Smooth muscle cell (in vitro differentiated cells): ENCODE measurements around the gene BLOC1S4. TPM values are rescaled to one million over a fixed set of nuclear protein-coding genes. Genes with fewer than 3 reads are reported as not detected.

Source experiments
- DNase-seq: peaks from one replicate; lab custom pipeline; 2025; ENCODE audit not compliant: unreplicated experiment; lab: John Stamatoyannopoulos, UW
- H2AFZ ChIP-seq: fragments of 200-600 bp; sonication (generic); 2 replicates; pipeline ENCODE4 v1.6.0; 2016; ENCODE audit warnings: antibody characterized with exemption, low read depth, mild to moderate bottlenecking
- H3F3A ChIP-seq: fragments of 200-600 bp; sonication (generic); 2 replicates; pipeline ENCODE4 v1.6.0; 2017; ENCODE audit warnings: antibody characterized with exemption, low read depth
- H3K27ac ChIP-seq: fragments of 200-600 bp; sonication (generic); 2 replicates; pipeline ENCODE4 v1.5.1; 2016; ENCODE audit warnings: low read depth, mild to moderate bottlenecking
- H3K27me3 ChIP-seq: fragments of 200-600 bp; sonication (generic); 2 replicates; pipeline ENCODE4 v1.6.1; 2016; ENCODE audit warnings: low read depth, mild to moderate bottlenecking
- H3K36me3 ChIP-seq: fragments of 200-600 bp; sonication (generic); 2 replicates; pipeline ENCODE4 v1.5.1; 2016; ENCODE audit warnings: low read depth
- H3K4me1 ChIP-seq: fragments of 200-600 bp; sonication (generic); 2 replicates; pipeline ENCODE4 v1.5.1; 2016; ENCODE audit warnings: low read depth
- H3K4me2 ChIP-seq: fragments of 200-600 bp; sonication (generic); 2 replicates; pipeline ENCODE4 v1.6.0; 2016; ENCODE audit warnings: mild to moderate bottlenecking
- H3K4me3 ChIP-seq: fragments of 200-600 bp; sonication (generic); 2 replicates; pipeline ENCODE4 v1.5.1; 2016; ENCODE audit warnings: mild to moderate bottlenecking
- H3K79me2 ChIP-seq: fragments of 200-600 bp; sonication (generic); 2 replicates; pipeline ENCODE4 v1.6.0; 2016; ENCODE audit warnings: low read depth, mild to moderate bottlenecking
- H3K9ac ChIP-seq: fragments of 200-600 bp; sonication (generic); 2 replicates; pipeline ENCODE4 v1.6.0; 2016; ENCODE audit warnings: low read depth
- H3K9me3 ChIP-seq: fragments of 200-600 bp; sonication (generic); replicated peaks from 2 replicates; pipeline ENCODE4 v1.5.1; 2016; ENCODE audit warnings: low read depth
- H4K20me1 ChIP-seq: fragments of 200-600 bp; sonication (generic); 2 replicates; pipeline ENCODE4 v1.6.0; 2016; ENCODE audit warnings: low read depth
- CTCF ChIP-seq: fragments of 200-600 bp; sonication (generic); IDR thresholded peaks from 2 replicates; pipeline ENCODE4 v1.5.1; 2017; ENCODE audit warnings: borderline replicate concordance, mild to moderate bottlenecking, antibody characterized with exemption; ENCODE audit not compliant: insufficient read depth, poor library complexity, severe bottlenecking
- WGBS: methylation state at CpG from one replicate; pipeline ENCODE4 v1.1.7; 2016; ENCODE audit warnings: low lambda C conversion rate; 5-methylcytosine and 5-hydroxymethylcytosine counted together
- polyA plus RNA-seq: library from polyadenylated mRNA; unstranded; fragments of >200 nt; fragmentation: Nextera tagmentation; extraction: Ambion mirVana; gene quantifications from 2 replicates; pipeline ENCODE4 v1.2.1, GENCODE V29; 2016
- total RNA-seq: library from RNA; depleted of rRNA; stranded (reverse); fragments of >200 nt; gene quantifications from 2 replicates; pipeline ENCODE4 v1.2.3, GENCODE V29; 2014

BLOC1S4 gene
- total and polyA plus RNA-seq, 2 experiments from 2014 or later, result 21.8 to 41.8 TPM

GRCh38 chr4:6752486-6752829 lies 36.5 kb downstream of the BLOC1S4 start:
- no peak overlapping the region for H3K4me2 ChIP-seq
- no peak overlapping the region for H3K4me3 ChIP-seq
- no peak for DNase-seq
- H3K9me3 ChIP-seq, result no peaks in the 10 kb centered on the region
- no peaks in the 10 kb centered on the region for H3K27me3 ChIP-seq
- no peaks in the 10 kb centered on the region for H3K79me2 ChIP-seq
- H3K4me1 ChIP-seq, result no peaks in the 10 kb centered on the region
- no peaks in the 10 kb centered on the region for H4K20me1 ChIP-seq
- no peaks in the 10 kb centered on the region for H3K36me3 ChIP-seq
- no peaks in the 10 kb centered on the region for H3F3A ChIP-seq
- H3K9ac ChIP-seq, result no peak overlapping the region
- H2AFZ ChIP-seq, result no peak overlapping the region
- no peak overlapping the region for H3K27ac ChIP-seq
- over 99% methylated on average over 6 of the region's 6 CpGs for WGBS
- no peak for TF ChIP-seq CTCF

- no peak for DNase-seq
- TF ChIP-seq CTCF, result no peak
- H3K9ac ChIP-seq, result no peak overlapping the region
- H3K27ac ChIP-seq, result no peak overlapping the region
- no peak overlapping the region for H2AFZ ChIP-seq
- no peaks in the 10 kb centered on the region for H3K79me2 ChIP-seq
- no peak overlapping the region for H3K4me2 ChIP-seq
- H3K36me3 ChIP-seq, result no peaks in the 10 kb centered on the region
- no peak overlapping the region for H3K4me3 ChIP-seq
- WGBS, result 88% methylated on average over 18 of the region's 18 CpGs
- H3F3A ChIP-seq, result no peaks in the 10 kb centered on the region
- H3K9me3 ChIP-seq, result no peaks in the 10 kb centered on the region
- no peaks in the 10 kb centered on the region for H3K4me1 ChIP-seq
- no peaks in the 10 kb centered on the region for H3K27me3 ChIP-seq
- no peaks in the 10 kb centered on the region for H4K20me1 ChIP-seq
Measured at GRCh38 chr4:6753103-6753560, 37.2 kb downstream of the BLOC1S4 start.

GRCh38 chr4:6753891-6754290 lies 37.9 kb downstream of the BLOC1S4 start:
- H3K9ac ChIP-seq, result no peak overlapping the region
- H3K79me2 ChIP-seq, result no peaks in the 10 kb centered on the region
- H3K27ac ChIP-seq, result no peak overlapping the region
- H3K4me2 ChIP-seq, result no peak overlapping the region
- DNase-seq, result no peak
- no peaks in the 10 kb centered on the region for H3K4me1 ChIP-seq
- no peaks in the 10 kb centered on the region for H4K20me1 ChIP-seq
- no peak for TF ChIP-seq CTCF
- H2AFZ ChIP-seq, result no peak overlapping the region
- no peaks in the 10 kb centered on the region for H3F3A ChIP-seq
- WGBS, result 86% methylated on average over 9 of the region's 9 CpGs
- H3K27me3 ChIP-seq, result no peaks in the 10 kb centered on the region
- no peaks in the 10 kb centered on the region for H3K36me3 ChIP-seq
- H3K9me3 ChIP-seq, result no peaks in the 10 kb centered on the region
- H3K4me3 ChIP-seq, result no peak overlapping the region

GRCh38 chr4:6754481-6755087 lies 38.6 kb downstream of the BLOC1S4 start:
- TF ChIP-seq CTCF, result no peak
- Histone ChIP-seq H2AFZ (no peak overlapping the region), H3K36me3 (no peaks in the 10 kb centered on the region), H4K20me1 (no peaks in the 10 kb centered on the region), H3K9ac (no peak overlapping the region), H3K27ac (no peak overlapping the region), H3K4me3 (no peak overlapping the region), H3K9me3 (no peaks in the 10 kb centered on the region), H3K4me1 (no peaks in the 10 kb centered on the region), H3K4me2 (no peak overlapping the region), H3F3A (no peaks in the 10 kb centered on the region), H3K27me3 (no peaks in the 10 kb centered on the region), H3K79me2 (no peaks in the 10 kb centered on the region)
- 93% methylated on average over 3 of the region's 3 CpGs for WGBS
- DNase-seq, result no peak
